ENCODE results near the gene STUB1.

STUB1 gene

GRCh38 chr16:674968-675883, 5.0 kb upstream of the STUB1 start, which contains the start of gene RHBDL1:
TSS of gene RHBDL1 (plus strand) at chr16:675671. CDS start at chr16:675791, 120 bp downstream.
- peaks cover 39% of the 10 kb centered on the region for H3K36me3 ChIP-seq (replicated peaks)
- peak within 1 kb of the TSS; percentile 40 for H3K4me3 ChIP-seq (ENCODE audit: low read depth, low read length)
- in situ Hi-C loops (cut with HindIII; ENCODE audit: low pct_ligation_motif_present, low sequenced_read_pairs) = no loop called here
- no peaks in the 10 kb centered on the region for H3K27me3 ChIP-seq (replicated peaks)
- H3K27ac ChIP-seq = no peak within 1 kb of the TSS
- DNase-seq = peak; percentile 34
- TF ChIP-seq CTCF (IDR thresholded peaks at IDR 0.05; ENCODE audit: low read depth, low read length, missing control alignments) = no peak

- Histone ChIP-seq H3K27me3 (replicated peaks) (no peaks in the 10 kb centered on the region), H3K4me3 (ENCODE audit: low read depth, low read length) (peak overlapping the region; percentile 29), H3K27ac (no peak overlapping the region), H3K36me3 (replicated peaks) (peaks cover 31% of the 10 kb centered on the region)
- DNase-seq = no peak
- in situ Hi-C loops (cut with HindIII; ENCODE audit: low pct_ligation_motif_present, low sequenced_read_pairs) = no loop called here
- no peak for TF ChIP-seq CTCF (IDR thresholded peaks at IDR 0.05; ENCODE audit: low read depth, low read length, missing control alignments)
Observed at GRCh38 chr16:675884-676564, 4.2 kb upstream of the STUB1 start.

- TF ChIP-seq CTCF (IDR thresholded peaks at IDR 0.05; ENCODE audit: low read depth, low read length, missing control alignments) = no peak
- in situ Hi-C loops (cut with HindIII; ENCODE audit: low pct_ligation_motif_present, low sequenced_read_pairs) = no loop called here
- DNase-seq = no peak
- Histone ChIP-seq H3K4me3 (ENCODE audit: low read depth, low read length) (no peak overlapping the region), H3K27me3 (replicated peaks) (no peaks in the 10 kb centered on the region), H3K27ac (no peak overlapping the region), H3K36me3 (replicated peaks) (peaks cover 27% of the 10 kb centered on the region)
Observed at GRCh38 chr16:676565-676902, 3.7 kb upstream of the STUB1 start.

GRCh38 chr16:676913-677312, 3.3 kb upstream of the STUB1 start:
- Histone ChIP-seq H3K36me3 (replicated peaks) (peaks cover 30% of the 10 kb centered on the region), H3K27ac (no peak overlapping the region), H3K27me3 (replicated peaks) (no peaks in the 10 kb centered on the region), H3K4me3 (ENCODE audit: low read depth, low read length) (no peak overlapping the region)
- DNase-seq = no peak
- TF ChIP-seq CTCF (IDR thresholded peaks at IDR 0.05; ENCODE audit: low read depth, low read length, missing control alignments) = no peak
- in situ Hi-C loops (cut with HindIII; ENCODE audit: low pct_ligation_motif_present, low sequenced_read_pairs) = no loop called here

GRCh38 chr16:677316-678190, 2.7 kb upstream of the STUB1 start:
- no peak for TF ChIP-seq CTCF (IDR thresholded peaks at IDR 0.05; ENCODE audit: low read depth, low read length, missing control alignments)
- DNase-seq = no peak
- H3K4me3 ChIP-seq (ENCODE audit: low read depth, low read length) = no peak overlapping the region

More at GRCh38 chr16:677316-678190, 2.7 kb upstream of the STUB1 start:
- H3K36me3 ChIP-seq (replicated peaks) = peaks cover 30% of the 10 kb centered on the region
- no peaks in the 10 kb centered on the region for H3K27me3 ChIP-seq (replicated peaks)
- no peak overlapping the region for H3K27ac ChIP-seq
- in situ Hi-C loops (cut with HindIII; ENCODE audit: low pct_ligation_motif_present, low sequenced_read_pairs) = no loop called here

All from brain microvascular endothelial cell (primary cell).